ENCODE results near the gene SUGCT. TPM values are rescaled to one million over a fixed set of nuclear protein-coding genes. Genes with fewer than 3 reads are reported as not detected.

Gene SUGCT
- total RNA-seq, 3 donors from 2014 or later = 2.3 to 4.5 (median 4.0) TPM

GRCh38 chr7:40429826-40430225 is 295.0 kb downstream of the SUGCT start:
- Histone ChIP-seq H3K4me3 (no peak overlapping the region), H3K9me3 (peaks cover 8 to 19% of the 10 kb centered on the region in 2 donors), H3K27ac (no peak overlapping the region), H3K4me1 (no peaks in the 10 kb centered on the region), H3K36me3 (no peaks in the 10 kb centered on the region), H3K27me3 (no peaks in the 10 kb centered on the region)
- DNase-seq (ENCODE audit: low spot score in 2 of 2) = no peak
- no peak for TF ChIP-seq POLR2A (IDR thresholded peaks at IDR 0.05)
- intact Hi-C loops (cut with DNase I; ENCODE audit: low total_unique reads) = no loop called here

GRCh38 chr7:40432046-40432445 is 297.2 kb downstream of the SUGCT start:
- no peak overlapping the region for H3K27ac ChIP-seq
- H3K9me3 ChIP-seq = peaks cover 8 to 19% of the 10 kb centered on the region in 2 donors
- intact Hi-C loops (cut with DNase I; ENCODE audit: low total_unique reads) = no loop called here
- no peak overlapping the region for H3K4me3 ChIP-seq
- no peak for DNase-seq (ENCODE audit: low spot score in 2 of 2)
- no peaks in the 10 kb centered on the region for H3K27me3 ChIP-seq
- H3K36me3 ChIP-seq = no peaks in the 10 kb centered on the region
- TF ChIP-seq POLR2AphosphoS5 (IDR thresholded peaks at IDR 0.05) (no peak), POLR2A (IDR thresholded peaks at IDR 0.05) (no peak), CTCF (IDR thresholded peaks at IDR 0.05) (no peak)
- H3K4me1 ChIP-seq = no peaks in the 10 kb centered on the region

DNA sequence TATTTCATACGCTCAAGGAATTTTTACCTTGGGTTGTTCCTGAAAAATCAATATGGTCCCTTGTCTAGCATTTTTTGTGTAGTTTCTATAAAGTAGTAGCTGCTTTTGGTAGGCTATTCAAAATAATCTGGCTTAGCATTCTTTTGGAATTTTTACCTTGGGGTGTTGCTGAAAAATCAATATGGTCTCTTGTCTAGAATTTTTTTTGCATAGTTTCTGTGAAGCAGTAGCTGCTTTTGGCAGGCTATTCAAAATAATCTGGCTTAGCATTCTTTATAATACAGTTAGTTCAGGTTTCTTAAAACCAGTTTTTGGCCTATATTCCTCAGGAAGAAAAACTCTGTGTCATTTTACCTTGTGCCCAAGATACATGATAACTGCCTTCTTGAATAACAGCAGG is 301.9 kb downstream of the SUGCT start:
- no peak for DNase-seq (ENCODE audit: low spot score in 2 of 2)
- TF ChIP-seq POLR2AphosphoS5 (IDR thresholded peaks at IDR 0.05) (no peak), POLR2A (IDR thresholded peaks at IDR 0.05) (no peak)
- intact Hi-C loops (cut with DNase I; ENCODE audit: low total_unique reads) = no loop called here
- H3K4me3 ChIP-seq = no peak overlapping the region
- H3K4me1 ChIP-seq = no peaks in the 10 kb centered on the region
- H3K9me3 ChIP-seq = peaks cover 8 to 21% of the 10 kb centered on the region in 2 donors
- H3K27ac ChIP-seq = no peak overlapping the region
- H3K36me3 ChIP-seq = no peaks in the 10 kb centered on the region
- H3K27me3 ChIP-seq = no peaks in the 10 kb centered on the region

DNA sequence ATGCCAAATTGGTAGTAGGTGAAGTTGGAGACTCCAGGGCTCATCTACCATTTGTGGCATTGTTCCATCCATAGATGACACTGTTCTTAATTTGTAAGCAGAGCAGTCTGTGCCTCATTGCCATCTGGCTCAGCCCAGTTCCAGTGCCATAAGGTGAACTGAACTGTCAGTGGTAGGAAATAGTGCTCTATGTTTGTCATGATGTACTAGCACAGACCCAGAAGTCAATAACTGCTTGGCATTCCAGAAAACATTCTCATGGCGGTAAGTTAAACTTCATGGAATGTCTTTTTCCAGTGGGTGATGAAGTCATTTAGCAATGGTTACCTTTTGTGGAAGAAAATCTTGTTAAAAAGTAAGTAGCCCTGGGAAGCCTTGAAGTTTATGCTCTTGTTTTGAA is 302.7 kb downstream of the SUGCT start:
- intact Hi-C loops (cut with DNase I; ENCODE audit: low total_unique reads) = no loop called here
- Histone ChIP-seq H3K27ac (peak overlapping the region in 1 of 2 donors; percentile 16), H3K36me3 (no peaks in the 10 kb centered on the region), H3K27me3 (no peaks in the 10 kb centered on the region), H3K4me1 (no peaks in the 10 kb centered on the region), H3K9me3 (peaks cover 4 to 21% of the 10 kb centered on the region in 2 donors), H3K4me3 (no peak overlapping the region)
- DNase-seq (ENCODE audit: low spot score in 2 of 2) = no peak
- no peak for TF ChIP-seq CTCF (IDR thresholded peaks at IDR 0.05)

DNA sequence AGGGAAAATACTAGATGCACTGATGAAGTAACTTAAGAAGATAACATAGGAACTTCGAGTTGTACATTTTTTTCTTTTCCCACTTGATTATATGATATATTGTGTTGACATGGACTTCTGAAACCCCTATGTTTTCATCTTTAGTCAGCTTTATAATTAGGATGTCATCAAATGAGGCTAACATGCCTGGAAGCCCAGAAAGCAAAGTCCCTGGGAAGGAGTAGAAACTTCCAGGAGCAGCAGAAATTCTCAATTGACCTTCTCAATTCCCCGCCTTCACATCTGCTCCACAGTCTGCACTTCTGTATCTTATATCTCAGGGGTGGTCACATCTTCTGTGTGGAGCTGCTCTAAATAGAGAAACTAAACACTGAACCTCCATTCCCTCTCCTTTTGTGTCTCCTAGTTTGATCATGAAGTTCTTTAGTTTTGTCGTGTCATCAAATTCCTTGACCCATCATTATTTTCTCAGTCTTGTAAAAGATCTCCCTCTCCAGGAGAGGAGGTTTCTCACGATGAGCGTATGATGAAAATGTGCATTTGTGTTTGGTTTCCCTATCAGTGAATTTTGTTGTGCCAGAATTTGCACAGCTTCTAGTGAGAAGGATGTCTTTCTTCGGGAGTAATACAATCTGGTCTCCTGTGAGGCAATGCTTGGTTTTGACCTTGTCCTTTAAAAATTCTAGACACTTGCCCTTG is 303.3 kb downstream of the SUGCT start:
- Histone ChIP-seq H3K27ac (peak overlapping the region in 1 of 2 donors; percentile 38), H3K27me3 (no peaks in the 10 kb centered on the region), H3K36me3 (no peaks in the 10 kb centered on the region), H3K4me1 (no peaks in the 10 kb centered on the region), H3K4me3 (no peak overlapping the region), H3K9me3 (peaks cover 0 to 19% of the 10 kb centered on the region in 2 donors)
- TF ChIP-seq POLR2AphosphoS5 (IDR thresholded peaks at IDR 0.05) (no peak), CTCF (IDR thresholded peaks at IDR 0.05) (no peak), POLR2A (IDR thresholded peaks at IDR 0.05) (no peak)
- intact Hi-C loops (cut with DNase I; ENCODE audit: low total_unique reads) = no loop called here
- DNase-seq (ENCODE audit: low spot score in 2 of 2) = no peak

- no peak for TF ChIP-seq POLR2AphosphoS5 (IDR thresholded peaks at IDR 0.05)
- no peak for TF ChIP-seq POLR2A (IDR thresholded peaks at IDR 0.05)
- no peak for TF ChIP-seq CTCF (IDR thresholded peaks at IDR 0.05)
- Histone ChIP-seq H3K9me3 (peaks cover 0 to 14% of the 10 kb centered on the region in 2 donors), H3K27me3 (no peaks in the 10 kb centered on the region), H3K4me1 (no peaks in the 10 kb centered on the region), H3K27ac (no peak overlapping the region), H3K36me3 (no peaks in the 10 kb centered on the region), H3K4me3 (no peak overlapping the region)
- intact Hi-C loops (cut with DNase I; ENCODE audit: low total_unique reads) = no loop called here
- no peak for DNase-seq (ENCODE audit: low spot score in 2 of 2)
Observed at GRCh38 chr7:40439686-40440085, 304.9 kb downstream of the SUGCT start.
